ENCODE data around the gene SNX25.
"Not testable (repeated sequence)": the region's sequence is repeated elsewhere in the genome, so short reads cannot be mapped to it uniquely, and the experiment has no call there.

The SNX25 gene

GRCh38 chr4:185293202-185293601, 83.8 kb downstream of the SNX25 start:
- peak; percentile 29 for FAIRE-seq
- DNase-seq (ENCODE audit: extremely low spot score, insufficient read length, low read depth): no peak

- FAIRE-seq: no peak
Measured at GRCh38 chr4:185296665-185297460, 87.5 kb downstream of the SNX25 start.

GRCh38 chr4:185298728-185299430, 89.5 kb downstream of the SNX25 start:
- FAIRE-seq: no peak

More at GRCh38 chr4:185296665-185297460, 87.5 kb downstream of the SNX25 start:
- no peak for DNase-seq (ENCODE audit: extremely low spot score, insufficient read length, low read depth)

GRCh38 chr4:185304541-185304940, 95.1 kb downstream of the SNX25 start:
- DNase-seq (ENCODE audit: extremely low spot score, insufficient read length, low read depth): no peak
- no peak for FAIRE-seq

More at GRCh38 chr4:185298728-185299430, 89.5 kb downstream of the SNX25 start:
- DNase-seq (ENCODE audit: extremely low spot score, insufficient read length, low read depth): no peak

- no peak for DNase-seq (ENCODE audit: extremely low spot score, insufficient read length, low read depth)
Measured at GRCh38 chr4:185304944-185305690, 95.7 kb downstream of the SNX25 start.

GRCh38 chr4:185305979-185306442, 96.6 kb downstream of the SNX25 start:
- DNase-seq (ENCODE audit: extremely low spot score, insufficient read length, low read depth): no peak
- FAIRE-seq: peak; percentile 33

More at GRCh38 chr4:185304944-185305690, 95.7 kb downstream of the SNX25 start:
- peak; percentile 90 for FAIRE-seq

GRCh38 chr4:185307136-185307950, 97.9 kb downstream of the SNX25 start:
- no peak for DNase-seq (ENCODE audit: extremely low spot score, insufficient read length, low read depth)

GRCh38 chr4:185309770-185310169, 100.4 kb downstream of the SNX25 start:
- FAIRE-seq (peak; percentile 96), DNase-seq (ENCODE audit: extremely low spot score, insufficient read length, low read depth) (no peak)

More at GRCh38 chr4:185307136-185307950, 97.9 kb downstream of the SNX25 start:
- peak; percentile 98 for FAIRE-seq

GRCh38 chr4:185311113-185311888, 101.9 kb downstream of the SNX25 start:
- DNase-seq (ENCODE audit: extremely low spot score, insufficient read length, low read depth) (no peak), FAIRE-seq (peak; percentile 88)

- DNase-seq (ENCODE audit: extremely low spot score, insufficient read length, low read depth) (no peak), FAIRE-seq (no peak)
Measured at GRCh38 chr4:185312699-185313098, 103.3 kb downstream of the SNX25 start.

- DNase-seq (ENCODE audit: extremely low spot score, insufficient read length, low read depth): not testable (repeated sequence)
Measured at GRCh38 chr4:185317462-185317861, 108.1 kb downstream of the SNX25 start.

GRCh38 chr4:185317880-185318279, 108.5 kb downstream of the SNX25 start:
- DNase-seq (ENCODE audit: extremely low spot score, insufficient read length, low read depth) (no peak), FAIRE-seq (no peak)

More at GRCh38 chr4:185317462-185317861, 108.1 kb downstream of the SNX25 start:
- not testable (repeated sequence) for FAIRE-seq

- FAIRE-seq (peak; percentile 52), DNase-seq (ENCODE audit: extremely low spot score, insufficient read length, low read depth) (no peak)
Measured at GRCh38 chr4:185318679-185319078, 109.3 kb downstream of the SNX25 start.

- FAIRE-seq: no peak
Measured at GRCh38 chr4:185322803-185323202, 113.4 kb downstream of the SNX25 start.

GRCh38 chr4:185323606-185324005, 114.2 kb downstream of the SNX25 start:
- no peak for FAIRE-seq
- no peak for DNase-seq (ENCODE audit: extremely low spot score, insufficient read length, low read depth)

More at GRCh38 chr4:185322803-185323202, 113.4 kb downstream of the SNX25 start:
- DNase-seq (ENCODE audit: extremely low spot score, insufficient read length, low read depth): no peak

- FAIRE-seq; DNase-seq (ENCODE audit: extremely low spot score, insufficient read length, low read depth): not testable (repeated sequence)
Measured at GRCh38 chr4:185324361-185324760, 115.0 kb downstream of the SNX25 start.

- not testable (repeated sequence) for FAIRE-seq; DNase-seq (ENCODE audit: extremely low spot score, insufficient read length, low read depth)
Measured at GRCh38 chr4:185325721-185326120, 116.3 kb downstream of the SNX25 start.

GRCh38 chr4:185328586-185328985, 119.2 kb downstream of the SNX25 start:
- no peak for FAIRE-seq

More at GRCh38 chr4:185328586-185328985, 119.2 kb downstream of the SNX25 start:
- DNase-seq (ENCODE audit: extremely low spot score, insufficient read length, low read depth): no peak
